Aorta (tissue), 5 donors: ENCODE measurements around the gene ERBB4. TPM values are rescaled to one million over a fixed set of nuclear protein-coding genes. Genes with fewer than 3 reads are reported as not detected.

Experiments
- ATAC-seq: fragments of 200-7000 bp; cut with Tn5 transposase; one replicate; pipeline ENCODE4 v1.9.1; 2022; ENCODE audit warnings: moderate library complexity; ENCODE audit not compliant: low FRiP score
- DNase-seq, 2 donors: peaks; one replicate each; pipeline ENCODE4 v3.0.0-alpha.2; 2020
- H3K27ac ChIP-seq, 2 donors: one replicate each; pipeline ENCODE4 v1.5.1; 2013; ENCODE audit warnings: low read length in 2 of 2, mild to moderate bottlenecking in 2 of 2, moderate library complexity in 2 of 2, control low read depth in 1 of 2, inconsistent platforms in 1 of 2, low read depth in 1 of 2
- H3K27me3 ChIP-seq, 2 donors: one replicate each; pipeline ENCODE4 v1.6.1; 2013; ENCODE audit warnings: control low read depth in 1 of 2, low read length in 1 of 2, mild to moderate bottlenecking in 1 of 2, moderate library complexity in 1 of 2; ENCODE audit not compliant: insufficient read depth in 2 of 2, control insufficient read depth in 1 of 2
- H3K36me3 ChIP-seq, 2 donors: one replicate each; pipeline ENCODE4 v1.6.1; 2013; ENCODE audit warnings: control low read depth in 1 of 2, low read length in 1 of 2, mild to moderate bottlenecking in 1 of 2; ENCODE audit not compliant: insufficient read depth in 2 of 2, control insufficient read depth in 1 of 2
- H3K4me1 ChIP-seq, 2 donors: one replicate each; pipeline ENCODE4 v1.6.1; 2013; ENCODE audit warnings: low read length in 2 of 2, control low read depth in 1 of 2, mild to moderate bottlenecking in 1 of 2, moderate library complexity in 1 of 2; ENCODE audit not compliant: insufficient read depth in 2 of 2, control insufficient read depth in 1 of 2
- H3K4me3 ChIP-seq, 2 donors: one replicate each; pipeline ENCODE4 v1.5.1; 2013; ENCODE audit warnings: low read length in 2 of 2, control low read depth in 1 of 2, mild to moderate bottlenecking in 1 of 2
- H3K9me3 ChIP-seq: one replicate; pipeline ENCODE4 v1.6.1; 2013; ENCODE audit warnings: mild to moderate bottlenecking, low read length; ENCODE audit not compliant: control insufficient read depth
- WGBS, 2 donors: extraction: QIAGEN DNeasy Blood & Tissue Kit; methylation state at CpG; one replicate each; pipeline ENCODE4 v1.1.7; 2013; 5-methylcytosine and 5-hydroxymethylcytosine counted together
- intact Hi-C, 2 donors: fragments of 100-400 bp; cut with DNase I; formaldehyde crosslinking; loops; one replicate each; pipeline versions ENCODE4 v1.14.2 to v1.15.0; 2022
- polyA plus RNA-seq, 2 donors: library from polyadenylated mRNA; stranded (reverse); fragments of 200-250 nt; gene quantifications; one replicate each; pipeline ENCODE4 v1.2.3, GENCODE V29; 2013
- total RNA-seq, 2 donors: library from RNA; stranded (reverse); fragmentation: NEBNext Ultra II Directional; extraction: Animal tissue kit (Norgen Biotek cat#: 25700); gene quantifications; one replicate each; pipeline ENCODE4 v1.2.1, GENCODE V29; 2021
- donor health status: healthy with polysubstance abuse.
- donor health status: Bipolar disorder and iron deficiency.
- donor health status: DM: no; HTN: no; CAD: no.
- donor health status: DM: no; HTN: no; CAD: no.
- donor health status: DM: yes; HTN: yes; CAD: no.

ERBB4 gene
- total and polyA plus RNA-seq, 4 donors = 1.3 to 42.0 (median 15.0) TPM

- DNase-seq (no peak), ATAC-seq (no peak)
- intact Hi-C loops = loop anchor here in 1 of 2 donors (10.0 kb wide), 1 partner anchor 1136 kb away; no protein-coding TSS in a partner anchor
- H3K27ac ChIP-seq = no peak overlapping the region
- no peaks in the 10 kb centered on the region for H3K36me3 ChIP-seq
- H3K27me3 ChIP-seq = no peaks in the 10 kb centered on the region
- 41% methylated on average over 2 of the region's 2 CpGs for WGBS, 2 donors
- H3K4me1 ChIP-seq = peaks cover 0 to 1% of the 10 kb centered on the region in 2 donors
- H3K9me3 ChIP-seq = no peaks in the 10 kb centered on the region
- H3K4me3 ChIP-seq = no peak overlapping the region
Observed at GRCh38 chr2:211439011-211439410, 1099.6 kb downstream of the ERBB4 start.

DNA sequence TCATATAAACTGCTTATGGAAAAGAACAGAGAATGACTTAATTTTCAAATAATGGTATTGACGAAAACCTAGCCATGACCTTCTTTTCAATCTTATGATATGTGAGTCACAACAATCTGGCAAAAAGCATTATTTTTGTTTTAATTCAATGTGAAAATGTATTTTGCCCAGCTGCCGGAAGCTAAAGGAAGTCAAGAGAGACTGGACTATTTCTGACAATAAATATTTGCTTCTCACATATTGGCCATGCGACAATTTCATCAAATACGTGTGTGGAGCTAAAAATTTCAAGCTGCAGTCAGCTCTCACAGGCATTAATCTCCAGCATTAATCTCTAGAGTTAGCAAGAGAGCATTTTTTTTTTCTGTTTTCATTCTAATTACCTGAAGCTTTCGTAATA lies 1101.2 kb downstream of the ERBB4 start:
- ATAC-seq = no peak
- no peak overlapping the region for H3K27ac ChIP-seq
- H3K9me3 ChIP-seq = no peaks in the 10 kb centered on the region
- H3K4me3 ChIP-seq = no peak overlapping the region
- H3K27me3 ChIP-seq = no peaks in the 10 kb centered on the region
- 53 to 63% methylated on average over 5 of the region's 5 CpGs for WGBS, 2 donors
- H3K36me3 ChIP-seq = no peaks in the 10 kb centered on the region
- H3K4me1 ChIP-seq = peaks cover 0 to 1% of the 10 kb centered on the region in 2 donors
- intact Hi-C loops = loop anchor here in 1 of 2 donors (10.0 kb wide), 1 partner anchor 1137 kb away; no protein-coding TSS in a partner anchor
- no peak for DNase-seq

GRCh38 chr2:211436182-211436581 lies 1102.4 kb downstream of the ERBB4 start:
- H3K27me3 ChIP-seq = no peaks in the 10 kb centered on the region
- DNase-seq (no peak), ATAC-seq (no peak)
- intact Hi-C loops = loop anchor here in 1 of 2 donors (10.0 kb wide), 1 partner anchor 1139 kb away; no protein-coding TSS in a partner anchor
- no peaks in the 10 kb centered on the region for H3K36me3 ChIP-seq
- no peaks in the 10 kb centered on the region for H3K9me3 ChIP-seq
- H3K27ac ChIP-seq = no peak overlapping the region
- WGBS, 2 donors = 90 to 92% methylated on average over 1 of the region's 1 CpG
- no peak overlapping the region for H3K4me3 ChIP-seq
- peaks cover 0 to 1% of the 10 kb centered on the region in 2 donors for H3K4me1 ChIP-seq

DNA sequence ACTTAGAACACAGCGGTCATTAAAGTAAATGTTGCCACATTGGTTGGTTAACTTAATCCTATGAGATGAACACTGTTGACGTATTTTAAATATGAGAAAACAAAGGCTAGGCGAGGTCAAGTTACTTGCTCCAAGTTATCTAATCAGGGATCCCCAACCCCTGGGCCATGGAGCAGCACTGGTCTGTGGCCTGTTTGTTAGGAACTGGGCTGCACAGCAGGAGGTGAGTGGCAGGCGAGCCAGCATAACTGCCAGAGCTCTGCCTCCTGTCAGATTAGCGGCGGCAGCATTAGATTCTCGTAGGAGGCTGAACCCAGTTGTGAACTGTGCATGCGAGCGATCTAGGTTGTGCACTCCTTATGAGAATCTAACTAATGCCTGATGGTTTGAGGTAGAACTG lies 1103.3 kb downstream of the ERBB4 start:
- no peak for ATAC-seq
- 93 to 94% methylated on average over 9 of the region's 9 CpGs for WGBS, 2 donors
- H3K27me3 ChIP-seq = no peaks in the 10 kb centered on the region
- DNase-seq = no peak
- H3K27ac ChIP-seq = no peak overlapping the region
- no peak overlapping the region for H3K4me3 ChIP-seq
- no peaks in the 10 kb centered on the region for H3K9me3 ChIP-seq
- H3K4me1 ChIP-seq = peaks cover 0 to 1% of the 10 kb centered on the region in 2 donors
- peaks cover 0 to 3% of the 10 kb centered on the region in 2 donors for H3K36me3 ChIP-seq
- intact Hi-C loops = loop anchor here in 1 of 2 donors (10.0 kb wide), 1 partner anchor 1139 kb away; no protein-coding TSS in a partner anchor

DNA sequence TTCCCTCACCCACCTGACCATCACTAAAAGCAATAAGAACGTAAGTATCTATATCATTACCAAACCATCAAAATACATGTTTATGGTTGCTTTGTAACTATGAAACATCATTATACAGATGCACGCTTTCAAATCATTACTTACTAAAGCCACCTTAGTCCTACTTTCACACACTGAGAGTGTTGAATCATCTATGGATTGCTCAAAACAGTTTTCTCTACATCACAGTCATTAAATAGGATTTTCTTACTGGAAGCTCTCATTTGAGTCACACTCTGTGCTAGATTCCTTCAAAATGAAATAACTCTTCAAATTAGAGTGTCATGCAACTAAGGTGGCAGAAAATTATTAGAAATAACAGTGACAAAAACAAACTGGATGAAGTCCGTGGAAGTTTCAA lies 1103.8 kb downstream of the ERBB4 start:
- peaks cover 0 to 1% of the 10 kb centered on the region in 2 donors for H3K4me1 ChIP-seq
- H3K36me3 ChIP-seq = peaks cover 0 to 3% of the 10 kb centered on the region in 2 donors
- no peak for DNase-seq
- H3K9me3 ChIP-seq = no peaks in the 10 kb centered on the region
- H3K27ac ChIP-seq = no peak overlapping the region
- ATAC-seq = no peak
- intact Hi-C loops = loop anchor here in 1 of 2 donors (10.0 kb wide), 1 partner anchor 1140 kb away; no protein-coding TSS in a partner anchor
- H3K27me3 ChIP-seq = no peaks in the 10 kb centered on the region
- no peak overlapping the region for H3K4me3 ChIP-seq
- 90 to 92% methylated on average over 3 of the region's 3 CpGs for WGBS, 2 donors

DNA sequence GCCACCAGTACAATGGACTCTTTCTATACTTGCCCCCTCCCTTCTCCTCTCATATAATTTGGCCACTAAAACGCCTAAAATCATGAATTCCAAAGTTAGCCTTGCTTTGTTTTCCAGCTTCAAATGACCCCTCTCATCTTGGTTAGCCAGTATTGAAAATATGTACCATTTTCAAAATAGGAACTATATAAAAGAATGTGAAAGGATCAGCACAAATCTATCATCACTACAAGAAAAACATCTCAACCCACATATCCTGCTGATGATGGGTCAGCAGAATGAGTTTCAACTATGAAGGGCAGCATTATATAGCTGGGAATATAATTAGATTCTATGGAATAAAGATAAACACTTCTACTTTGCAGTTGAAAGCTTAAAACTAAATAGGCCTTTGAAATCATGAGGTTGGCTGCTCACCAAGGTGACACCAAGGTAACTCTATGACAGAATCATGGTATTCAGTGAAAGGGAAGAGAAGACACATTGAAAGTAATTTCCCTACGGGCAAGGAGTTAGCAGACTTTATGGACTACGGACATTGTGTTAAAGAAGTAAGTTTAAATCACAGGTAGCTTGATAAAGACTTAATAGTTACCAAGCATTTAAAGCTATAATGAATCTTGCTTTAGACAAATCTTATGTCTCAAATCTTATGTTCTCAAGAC lies 1109.2 kb downstream of the ERBB4 start:
- intact Hi-C loops = no loop called here
- DNase-seq = no peak
- WGBS, 2 donors = 78 to 87% methylated on average over 3 of the region's 3 CpGs
- Histone ChIP-seq H3K27ac (no peak overlapping the region), H3K4me3 (no peak overlapping the region), H3K4me1 (no peaks in the 10 kb centered on the region), H3K27me3 (no peaks in the 10 kb centered on the region), H3K9me3 (no peaks in the 10 kb centered on the region), H3K36me3 (peaks cover 0 to 3% of the 10 kb centered on the region in 2 donors)
- ATAC-seq = no peak

DNA sequence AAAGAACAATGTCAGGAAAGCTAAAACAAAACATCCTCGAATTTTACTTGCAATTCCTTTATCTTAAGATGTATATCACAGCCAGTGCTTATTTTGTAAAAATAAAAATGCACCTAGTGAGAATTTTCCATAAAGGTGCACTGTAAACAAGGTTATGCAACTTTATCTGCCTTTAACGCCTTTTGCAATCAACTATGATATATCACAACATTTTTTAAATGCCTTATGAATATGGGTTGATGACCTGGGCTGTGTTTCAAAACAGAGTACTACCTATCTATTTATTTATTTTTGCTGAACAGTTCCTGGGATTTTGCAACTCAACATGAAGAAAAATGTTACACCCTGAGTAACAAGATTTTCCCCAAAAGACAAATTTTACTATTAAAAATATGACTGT lies 1112.4 kb downstream of the ERBB4 start:
- ATAC-seq = no peak
- WGBS, 2 donors = 82 to 86% methylated on average over 2 of the region's 2 CpGs
- Histone ChIP-seq H3K27ac (no peak overlapping the region), H3K4me1 (no peaks in the 10 kb centered on the region), H3K27me3 (no peaks in the 10 kb centered on the region), H3K9me3 (no peaks in the 10 kb centered on the region), H3K36me3 (peaks cover 0 to 3% of the 10 kb centered on the region in 2 donors), H3K4me3 (no peak overlapping the region)
- intact Hi-C loops = no loop called here
- no peak for DNase-seq

GRCh38 chr2:211423018-211423417 lies 1115.6 kb downstream of the ERBB4 start:
- DNase-seq = no peak
- WGBS, 2 donors = 76 to 88% methylated on average over 2 of the region's 2 CpGs
- no peaks in the 10 kb centered on the region for H3K9me3 ChIP-seq
- intact Hi-C loops = no loop called here
- no peak overlapping the region for H3K4me3 ChIP-seq
- H3K4me1 ChIP-seq = no peaks in the 10 kb centered on the region
- no peak for ATAC-seq
- no peaks in the 10 kb centered on the region for H3K36me3 ChIP-seq
- no peaks in the 10 kb centered on the region for H3K27me3 ChIP-seq
- no peak overlapping the region for H3K27ac ChIP-seq

DNA sequence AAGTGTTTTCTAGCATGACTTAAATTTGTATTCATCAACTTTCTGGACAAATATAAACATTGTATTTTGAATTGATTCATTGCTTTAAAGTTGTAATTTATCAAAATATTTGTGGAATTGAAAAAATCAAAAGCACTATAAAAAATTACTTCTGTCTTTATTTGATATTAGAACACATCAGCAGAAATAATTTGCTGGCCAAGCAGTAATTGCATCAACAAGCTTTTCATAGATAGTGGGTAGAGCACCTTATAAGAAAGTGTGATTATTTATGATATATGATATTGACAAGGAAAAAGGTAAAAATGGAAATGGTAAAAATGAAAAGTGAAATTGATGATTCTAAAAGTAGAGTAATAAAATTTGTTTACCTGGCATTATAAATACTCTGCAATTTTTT lies 1121.1 kb downstream of the ERBB4 start:
- intact Hi-C loops = no loop called here

More for the DNA sequence above, 1121.1 kb downstream of the ERBB4 start:
- ATAC-seq (no peak), DNase-seq (no peak)
- no peaks in the 10 kb centered on the region for H3K4me1 ChIP-seq
- H3K27ac ChIP-seq = no peak overlapping the region
- H3K4me3 ChIP-seq = no peak overlapping the region
- no peaks in the 10 kb centered on the region for H3K9me3 ChIP-seq
- H3K27me3 ChIP-seq = no peaks in the 10 kb centered on the region
- no peaks in the 10 kb centered on the region for H3K36me3 ChIP-seq
